ENCODE measurements around the gene ESPL1. TPM values are rescaled to one million over a fixed set of nuclear protein-coding genes. Genes with fewer than 3 reads are reported as not detected.

The ESPL1 gene
- total and polyA plus RNA-seq, 4 donors: 0.77 to 6.7 (median 1.5) TPM

GRCh38 chr12:53226815-53227214, 41.3 kb upstream of the ESPL1 start:
- Histone ChIP-seq H3K9me3 (ENCODE audit: control insufficient read depth in 4 of 4, insufficient read depth in 3 of 4, low read length in 3 of 4) (no peaks in the 10 kb centered on the region), H3K27me3 (ENCODE audit: control insufficient read depth in 3 of 3, insufficient read depth in 3 of 3, low read length in 2 of 3) (no peaks in the 10 kb centered on the region), H3K36me3 (ENCODE audit: control insufficient read depth in 4 of 4, insufficient read depth in 4 of 4, low read length in 4 of 4) (peaks cover 0 to 7% (median 3%) of the 10 kb centered on the region in 4 donors), H3K9ac (ENCODE audit: insufficient read depth in 1 of 2, low read length in 2 of 2) (no peak overlapping the region), H3K4me1 (ENCODE audit: control insufficient read depth in 5 of 5, insufficient read depth in 5 of 5, low read length in 5 of 5) (peaks cover 0 to 62% (median 34%) of the 10 kb centered on the region in 5 donors), H3K4me3 (no peak overlapping the region), H3K27ac (ENCODE audit: low read depth in 1 of 2, low read length in 1 of 2) (no peak overlapping the region)
- no peak for TF ChIP-seq CTCF (IDR thresholded peaks at IDR 0.05; ENCODE audit: control extremely low read depth, extremely low read depth)
- 94 to 98% methylated on average over 4 of the region's 4 CpGs for WGBS, 2 donors
- DNase-seq (no peak), ATAC-seq (ENCODE audit: insufficient read depth, low FRiP score) (no peak)

- peaks cover 0 to 7% (median 3%) of the 10 kb centered on the region in 4 donors for H3K36me3 ChIP-seq (ENCODE audit: control insufficient read depth in 4 of 4, insufficient read depth in 4 of 4, low read length in 4 of 4)
- no peaks in the 10 kb centered on the region for H3K27me3 ChIP-seq (ENCODE audit: control insufficient read depth in 3 of 3, insufficient read depth in 3 of 3, low read length in 2 of 3)
- no peak for TF ChIP-seq CTCF (IDR thresholded peaks at IDR 0.05; ENCODE audit: control extremely low read depth, extremely low read depth)
- H3K4me3 ChIP-seq: no peak overlapping the region
- 97 to 98% methylated on average over 11 of the region's 11 CpGs for WGBS, 2 donors
- no peak overlapping the region for H3K27ac ChIP-seq (ENCODE audit: low read depth in 1 of 2, low read length in 1 of 2)
- ATAC-seq (ENCODE audit: insufficient read depth, low FRiP score) (no peak), DNase-seq (no peak)
- peaks cover under 1 to 58% (median 31%) of the 10 kb centered on the region in 5 donors for H3K4me1 ChIP-seq (ENCODE audit: control insufficient read depth in 5 of 5, insufficient read depth in 5 of 5, low read length in 5 of 5)
- no peak overlapping the region for H3K9ac ChIP-seq (ENCODE audit: insufficient read depth in 1 of 2, low read length in 2 of 2)
- no peaks in the 10 kb centered on the region for H3K9me3 ChIP-seq (ENCODE audit: control insufficient read depth in 4 of 4, insufficient read depth in 3 of 4, low read length in 3 of 4)
Observed at GRCh38 chr12:53227341-53227740, 40.8 kb upstream of the ESPL1 start.

GRCh38 chr12:53227836-53228235, 40.3 kb upstream of the ESPL1 start:
- DNase-seq: no peak
- peaks cover 4 to 58% (median 31%) of the 10 kb centered on the region in 5 donors for H3K4me1 ChIP-seq (ENCODE audit: control insufficient read depth in 5 of 5, insufficient read depth in 5 of 5, low read length in 5 of 5)

More at GRCh38 chr12:53227836-53228235, 40.3 kb upstream of the ESPL1 start:
- no peak for ATAC-seq (ENCODE audit: insufficient read depth, low FRiP score)
- no peak overlapping the region for H3K4me3 ChIP-seq
- peaks cover 0 to 7% (median 3%) of the 10 kb centered on the region in 4 donors for H3K36me3 ChIP-seq (ENCODE audit: control insufficient read depth in 4 of 4, insufficient read depth in 4 of 4, low read length in 4 of 4)
- H3K27me3 ChIP-seq (ENCODE audit: control insufficient read depth in 3 of 3, insufficient read depth in 3 of 3, low read length in 2 of 3): no peaks in the 10 kb centered on the region
- no peak overlapping the region for H3K27ac ChIP-seq (ENCODE audit: low read depth in 1 of 2, low read length in 1 of 2)
- H3K9ac ChIP-seq (ENCODE audit: insufficient read depth in 1 of 2, low read length in 2 of 2): no peak overlapping the region
- no peak for TF ChIP-seq CTCF (IDR thresholded peaks at IDR 0.05; ENCODE audit: control extremely low read depth, extremely low read depth)
- no peaks in the 10 kb centered on the region for H3K9me3 ChIP-seq (ENCODE audit: control insufficient read depth in 4 of 4, insufficient read depth in 3 of 4, low read length in 3 of 4)
- 92 to 95% methylated on average over 1 of the region's 1 CpG for WGBS, 2 donors

All from lung (tissue), 12 donors.